Activated T-cell treated with anti-CD3 and anti-CD28 coated beads for 1 hour (primary cell): ENCODE measurements around the gene CD72.

ENCODE experiments used
- DNase-seq: peaks from one replicate; pipeline ENCODE4 v3.0.0-alpha.2; 2020; ENCODE audit warnings: low read depth

Gene CD72

GRCh38 chr9:35618325-35618727 is at the start of gene CD72:
Gene CD72 (minus strand): TSS chr9:35618413. CDS start chr9:35618303, 110 bp downstream.
- DNase-seq: no peak

- DNase-seq: no peak
These were observed 49.7 kb upstream of the CD72 start for GRCh38 chr9:35667939-35668338.

GRCh38 chr9:35666549-35666948 is 48.3 kb upstream of the CD72 start:
- no peak for DNase-seq

GRCh38 chr9:35666045-35666444 is 47.8 kb upstream of the CD72 start:
- DNase-seq: no peak

GRCh38 chr9:35665471-35665818 is 47.2 kb upstream of the CD72 start:
- no peak for DNase-seq

- DNase-seq: peak; percentile 48
These were observed 46.6 kb upstream of the CD72 start, which contains the start of gene ARHGEF39 for GRCh38 chr9:35664531-35665470. Gene ARHGEF39 (minus strand): TSS chr9:35665195. CDS start chr9:35665169, 26 bp downstream.

GRCh38 chr9:35662437-35662836 is 44.2 kb upstream of the CD72 start:
- no peak for DNase-seq

- no peak for DNase-seq
These were observed 43.6 kb upstream of the CD72 start for GRCh38 chr9:35661756-35662350.

- no peak for DNase-seq
These were observed 42.8 kb upstream of the CD72 start for GRCh38 chr9:35660966-35661415.

GRCh38 chr9:35659340-35659739 is 41.1 kb upstream of the CD72 start:
- no peak for DNase-seq

GRCh38 chr9:35658968-35659220 is 40.7 kb upstream of the CD72 start:
- DNase-seq: no peak

- peak; percentile 78 for DNase-seq
These were observed 40.1 kb upstream of the CD72 start, which contains the start of gene CCDC107 for GRCh38 chr9:35658137-35658967. Gene CCDC107 (plus strand): TSS chr9:35658292. CDS start chr9:35658380, 88 bp downstream.

GRCh38 chr9:35657546-35658136 is 39.4 kb upstream of the CD72 start, which contains the start of gene RMRP:
Gene RMRP (minus strand): TSS chr9:35658019.
- peak; percentile 67 for DNase-seq

- DNase-seq: no peak
These were observed 38.8 kb upstream of the CD72 start for GRCh38 chr9:35656831-35657545.

- no peak for DNase-seq
These were observed 38.1 kb upstream of the CD72 start for GRCh38 chr9:35656348-35656747.

GRCh38 chr9:35653611-35654010 is 35.4 kb upstream of the CD72 start:
- DNase-seq: no peak

GRCh38 chr9:35652829-35653209 is 34.6 kb upstream of the CD72 start:
- no peak for DNase-seq

- DNase-seq: no peak
These were observed 34.0 kb upstream of the CD72 start for GRCh38 chr9:35651956-35652828.

GRCh38 chr9:35650341-35651158 is 32.3 kb upstream of the CD72 start, which contains the start of gene SIT1:
Gene SIT1 (minus strand): TSS chr9:35650931. CDS start chr9:35650853, 78 bp downstream.
- DNase-seq: no peak
